Hematopoietic multipotent progenitor cell treated with erythropoietin and hydrocortisone succinate and interleukin-3 and kit ligand, for 15 days (in vitro differentiated cells): ENCODE measurements around the gene TBX1.

Experiments
- DNase-seq: peaks from one replicate; pipeline ENCODE4 v3.0.0-alpha.2; 2015; ENCODE audit warnings: low spot score

Gene TBX1

GRCh38 chr22:19800306-19800705 is 39.7 kb downstream of the TBX1 start:
- no peak for DNase-seq

- no peak for DNase-seq
Measured at GRCh38 chr22:19800761-19801244, 40.2 kb downstream of the TBX1 start.

GRCh38 chr22:19801340-19802000 is 40.9 kb downstream of the TBX1 start:
- DNase-seq: no peak

GRCh38 chr22:19802001-19802893 is 41.7 kb downstream of the TBX1 start:
- no peak for DNase-seq

GRCh38 chr22:19802894-19803735 is 42.5 kb downstream of the TBX1 start:
- DNase-seq: no peak

- no peak for DNase-seq
Measured at GRCh38 chr22:19803736-19804267, 43.2 kb downstream of the TBX1 start.

- no peak for DNase-seq
Measured at GRCh38 chr22:19805821-19806212, 45.2 kb downstream of the TBX1 start.

- peak; percentile 9 for DNase-seq
Measured at GRCh38 chr22:19806213-19807160, 45.9 kb downstream of the TBX1 start.

- DNase-seq: no peak
Measured at GRCh38 chr22:19807161-19807913, 46.8 kb downstream of the TBX1 start.

GRCh38 chr22:19807914-19808872 is 47.6 kb downstream of the TBX1 start:
- no peak for DNase-seq

- no peak for DNase-seq
Measured at GRCh38 chr22:19808873-19809478, 48.4 kb downstream of the TBX1 start.

GRCh38 chr22:19809741-19810140 is 49.2 kb downstream of the TBX1 start:
- DNase-seq: no peak

- no peak for DNase-seq
Measured at GRCh38 chr22:19810381-19811201, 50.0 kb downstream of the TBX1 start.

GRCh38 chr22:19811211-19811621 is 50.6 kb downstream of the TBX1 start:
- DNase-seq: no peak

GRCh38 chr22:19811811-19812771 is 51.5 kb downstream of the TBX1 start:
- no peak for DNase-seq

- DNase-seq: no peak
Measured at GRCh38 chr22:19812910-19813309, 52.3 kb downstream of the TBX1 start.
